Naive B cell (primary cell): ENCODE results near the gene LIMS3. TPM values are rescaled to one million over a fixed set of nuclear protein-coding genes. Genes with fewer than 3 reads are reported as not detected.
"Not testable (repeated sequence)": the region's sequence is repeated elsewhere in the genome, so short reads cannot be mapped to it uniquely, and the experiment has no call there.

Source experiments
- ATAC-seq, 2 donors: fragments of 150-1000 bp; cut with Tn5 transposase; 2 replicates each; pipeline ENCODE4 v1.10.0; 2021; ENCODE audit warnings: low read depth in 2 of 2, mild to moderate bottlenecking in 2 of 2, moderate library complexity in 2 of 2
- DNase-seq: peaks from one replicate; pipeline ENCODE4 v3.0.0; 2022
- H3K27ac Mint-ChIP-seq, 6 donors: one replicate each; pipeline ENCODE4 v1.8.0; 2020 to 2022; ENCODE audit warnings: mild to moderate bottlenecking in 6 of 6, mixed read lengths in 6 of 6, moderate library complexity in 5 of 6, inconsistent platforms in 2 of 6
- H3K27me3 Mint-ChIP-seq, 3 donors: one replicate each; pipeline ENCODE4 v1.8.0; 2021 to 2022; ENCODE audit warnings: mixed read lengths in 3 of 3, mild to moderate bottlenecking in 1 of 3
- H3K36me3 Mint-ChIP-seq, 2 donors: one replicate each; pipeline ENCODE4 v1.8.0; 2020 to 2022; ENCODE audit warnings: mixed read lengths in 2 of 2, inconsistent platforms in 1 of 2, mild to moderate bottlenecking in 1 of 2
- H3K4me1 Mint-ChIP-seq, 3 donors: one replicate each; pipeline ENCODE4 v1.8.0; 2020 to 2022; ENCODE audit warnings: mixed read lengths in 3 of 3, inconsistent platforms in 1 of 3, mild to moderate bottlenecking in 1 of 3, moderate library complexity in 1 of 3
- H3K4me3 Mint-ChIP-seq, 8 donors: one replicate each; pipeline ENCODE4 v1.8.0; 2020 to 2022; ENCODE audit warnings: mild to moderate bottlenecking in 8 of 8, mixed read lengths in 8 of 8, moderate library complexity in 8 of 8, inconsistent platforms in 2 of 8
- H3K9me3 Mint-ChIP-seq, 7 donors: one replicate each; pipeline ENCODE4 v1.8.0; 2020 to 2022; ENCODE audit warnings: mixed read lengths in 7 of 7, mild to moderate bottlenecking in 5 of 7, inconsistent platforms in 2 of 7, moderate library complexity in 1 of 7
- polyA plus RNA-seq, 6 donors: library from polyadenylated mRNA; unstranded; fragments of 300-500 nt; fragmentation: Illumina TruSeq; gene quantifications; one replicate each; pipeline ENCODE4 v1.2.3, GENCODE V29; 2021; ENCODE audit warnings: low read depth in 6 of 6

Gene LIMS3
- polyA plus RNA-seq, 6 donors from 2014 or later = 0.27 to 1.3 (median 0.73) TPM; not detected in 2

DNA sequence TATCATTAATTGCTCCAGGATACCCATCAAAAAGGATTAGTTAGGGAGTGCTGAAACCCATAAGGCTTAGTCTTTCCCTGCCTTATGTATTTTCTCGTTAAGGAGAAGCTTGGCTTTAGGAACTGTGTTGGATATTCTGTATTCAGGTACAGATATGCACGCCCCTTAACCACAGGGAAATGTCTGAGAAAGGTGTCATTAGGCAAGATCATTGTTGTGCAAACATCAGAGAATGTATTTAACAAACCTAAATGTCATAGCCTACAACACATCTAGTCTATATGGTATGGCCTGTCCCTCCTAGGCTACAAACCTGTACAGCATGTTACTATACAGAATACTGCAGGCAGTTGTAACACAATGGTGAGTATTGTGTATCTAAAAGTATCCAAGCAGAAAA is 10.1 kb downstream of the LIMS3 start:
- H3K9me3 Mint-ChIP-seq, H3K27ac Mint-ChIP-seq, H3K27me3 Mint-ChIP-seq, H3K4me3 Mint-ChIP-seq, ATAC-seq, H3K4me1 Mint-ChIP-seq, H3K36me3 Mint-ChIP-seq, DNase-seq: not testable (repeated sequence)

DNA sequence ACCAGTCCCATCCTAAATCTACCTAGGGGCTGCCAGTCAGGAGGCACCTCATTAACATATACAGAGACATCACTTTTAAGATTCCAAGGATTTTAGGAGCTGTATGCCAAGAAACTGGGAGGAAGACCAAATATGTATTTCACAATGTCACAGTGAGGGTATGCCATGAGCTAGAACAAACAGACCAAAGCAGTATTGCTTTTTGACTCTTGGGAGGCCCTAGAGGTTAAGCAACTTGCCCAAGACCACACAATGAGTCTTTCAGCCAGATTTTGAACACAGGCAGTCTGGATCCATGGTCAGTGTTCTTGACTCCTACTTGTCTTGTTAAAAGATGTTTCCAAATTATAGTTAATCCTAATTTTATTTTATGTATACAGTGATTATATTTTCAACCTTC is 12.3 kb downstream of the LIMS3 start:
- not testable (repeated sequence) for H3K36me3 Mint-ChIP-seq, H3K9me3 Mint-ChIP-seq, ATAC-seq, H3K27ac Mint-ChIP-seq, DNase-seq, H3K27me3 Mint-ChIP-seq, H3K4me3 Mint-ChIP-seq, H3K4me1 Mint-ChIP-seq

DNA sequence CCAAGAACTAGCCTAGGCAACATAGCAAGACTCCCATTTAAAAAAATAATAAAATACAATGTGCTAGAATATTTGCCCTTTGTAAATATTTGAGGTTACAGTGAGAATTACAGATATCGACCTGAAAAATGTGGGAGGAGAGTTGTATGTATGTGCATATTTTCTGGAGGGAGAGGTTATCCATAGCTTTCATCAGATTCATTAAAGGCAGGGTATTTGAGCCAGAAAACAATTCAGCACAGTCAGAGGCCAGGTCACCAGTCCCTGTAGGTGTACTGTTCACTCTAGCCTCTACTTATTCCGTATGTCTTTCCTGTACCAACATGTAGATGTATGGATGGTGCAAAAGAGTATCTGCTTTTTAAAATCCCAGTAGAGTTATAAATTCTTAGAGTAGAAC is 15.4 kb downstream of the LIMS3 start:
- H3K27me3 Mint-ChIP-seq = not testable (repeated sequence)

DNA sequence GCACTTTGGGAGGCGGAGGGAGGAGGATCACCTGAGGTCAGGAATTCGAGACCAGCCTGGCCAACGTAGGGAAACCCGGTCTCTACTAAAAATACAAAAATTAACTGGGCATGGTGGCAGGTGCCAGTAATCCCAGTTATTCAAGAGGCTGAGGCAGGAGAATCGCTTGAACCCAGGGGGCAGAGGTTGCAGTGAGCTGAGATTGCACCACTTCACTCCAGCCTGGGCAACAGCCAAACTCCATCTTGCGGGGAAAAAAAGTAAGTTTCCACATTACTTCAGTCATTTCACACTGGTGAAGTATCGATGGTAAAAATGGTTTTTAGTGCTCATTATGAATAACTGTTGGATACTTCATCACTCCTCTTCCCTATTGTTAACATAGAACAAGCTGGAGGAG is 16.1 kb downstream of the LIMS3 start:
- not testable (repeated sequence) for H3K27me3 Mint-ChIP-seq, DNase-seq, H3K27ac Mint-ChIP-seq, H3K9me3 Mint-ChIP-seq, ATAC-seq, H3K4me3 Mint-ChIP-seq, H3K36me3 Mint-ChIP-seq, H3K4me1 Mint-ChIP-seq

More for the DNA sequence above, 15.4 kb downstream of the LIMS3 start:
- not testable (repeated sequence) for H3K4me3 Mint-ChIP-seq, H3K27ac Mint-ChIP-seq, DNase-seq, H3K36me3 Mint-ChIP-seq, H3K9me3 Mint-ChIP-seq, H3K4me1 Mint-ChIP-seq, ATAC-seq

DNA sequence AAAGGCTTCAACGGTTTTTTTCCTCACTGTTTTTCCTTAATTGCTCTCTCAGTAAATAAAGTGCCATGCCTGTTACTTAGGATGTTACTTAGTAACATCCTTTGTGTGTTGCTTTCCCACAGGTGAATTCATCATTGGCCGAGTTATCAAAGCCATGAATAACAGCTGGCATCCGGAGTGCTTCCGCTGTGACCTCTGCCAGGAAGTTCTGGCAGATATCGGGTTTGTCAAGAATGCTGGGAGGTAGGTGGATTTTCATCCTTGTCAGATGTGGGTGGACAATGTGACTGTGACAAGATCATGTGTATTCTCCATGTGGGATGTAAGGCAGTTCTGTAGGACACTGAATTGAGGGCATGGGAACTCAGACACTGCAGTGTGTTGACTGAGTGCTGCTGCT is 17.3 kb downstream of the LIMS3 start:
- H3K36me3 Mint-ChIP-seq, H3K4me3 Mint-ChIP-seq, H3K9me3 Mint-ChIP-seq, H3K27ac Mint-ChIP-seq, H3K4me1 Mint-ChIP-seq, DNase-seq, H3K27me3 Mint-ChIP-seq, ATAC-seq: not testable (repeated sequence)

DNA sequence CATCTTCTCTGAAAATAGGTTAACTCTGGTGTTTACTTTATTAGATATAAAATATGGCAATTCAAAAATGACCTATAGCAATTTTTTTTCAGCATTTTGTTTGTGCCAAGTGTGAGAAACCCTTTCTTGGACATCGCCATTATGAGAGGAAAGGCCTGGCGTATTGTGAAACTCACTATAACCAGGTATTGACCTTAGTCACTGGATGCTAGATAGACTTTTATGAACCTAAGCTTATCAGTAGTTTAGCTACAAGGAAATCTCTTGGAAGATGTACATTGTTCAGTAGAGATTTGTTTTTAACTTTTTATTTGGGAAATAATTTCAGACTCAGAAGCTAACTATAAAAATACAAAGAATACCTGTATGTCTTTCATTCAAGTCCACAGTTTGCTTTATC is 21.7 kb downstream of the LIMS3 start:
- H3K4me3 Mint-ChIP-seq, H3K27ac Mint-ChIP-seq, H3K9me3 Mint-ChIP-seq: not testable (repeated sequence)

DNA sequence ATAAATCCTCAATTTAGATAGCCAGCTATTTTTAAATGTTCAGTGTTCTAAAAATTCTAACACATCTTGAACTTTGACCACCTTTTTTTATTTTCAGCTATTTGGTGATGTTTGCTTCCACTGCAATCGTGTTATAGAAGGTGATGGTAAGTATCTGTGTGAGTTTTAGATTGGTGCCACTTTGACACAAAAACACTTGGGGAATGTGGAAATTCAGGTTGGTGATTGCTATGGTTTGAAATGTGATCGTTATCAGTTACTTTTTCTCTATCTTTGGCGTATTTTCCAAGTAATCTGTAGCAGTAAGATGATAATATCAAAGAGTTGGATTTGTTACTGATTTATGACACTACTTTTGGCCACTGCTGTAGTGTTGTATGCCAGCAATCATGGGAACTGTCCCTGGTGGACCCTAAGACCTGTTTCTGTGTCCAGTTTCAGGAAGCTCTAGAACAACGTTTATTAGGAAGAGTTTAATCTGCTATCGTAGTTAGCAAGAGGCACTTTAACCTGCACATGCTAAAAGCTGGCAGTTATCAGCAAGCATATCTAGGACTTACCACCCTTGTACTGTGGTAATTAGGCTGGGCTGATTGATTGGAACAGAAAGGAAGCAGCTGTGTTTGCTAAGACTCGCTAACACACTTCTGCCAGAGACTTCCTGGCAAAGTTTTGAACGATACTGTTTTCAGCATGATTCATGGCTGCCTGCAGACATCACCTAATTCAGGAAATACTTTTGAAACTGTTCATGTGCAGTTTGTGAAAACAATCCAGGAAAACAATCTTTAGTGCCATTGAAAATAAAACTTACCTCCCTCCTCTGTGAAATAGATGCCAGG is 23.3 kb downstream of the LIMS3 start:
- not testable (repeated sequence) for H3K27me3 Mint-ChIP-seq, DNase-seq, ATAC-seq, H3K36me3 Mint-ChIP-seq, H3K4me1 Mint-ChIP-seq, H3K4me3 Mint-ChIP-seq, H3K9me3 Mint-ChIP-seq, H3K27ac Mint-ChIP-seq

More for the DNA sequence above, 21.7 kb downstream of the LIMS3 start:
- ATAC-seq, DNase-seq, H3K36me3 Mint-ChIP-seq, H3K4me1 Mint-ChIP-seq, H3K27me3 Mint-ChIP-seq: not testable (repeated sequence)

DNA sequence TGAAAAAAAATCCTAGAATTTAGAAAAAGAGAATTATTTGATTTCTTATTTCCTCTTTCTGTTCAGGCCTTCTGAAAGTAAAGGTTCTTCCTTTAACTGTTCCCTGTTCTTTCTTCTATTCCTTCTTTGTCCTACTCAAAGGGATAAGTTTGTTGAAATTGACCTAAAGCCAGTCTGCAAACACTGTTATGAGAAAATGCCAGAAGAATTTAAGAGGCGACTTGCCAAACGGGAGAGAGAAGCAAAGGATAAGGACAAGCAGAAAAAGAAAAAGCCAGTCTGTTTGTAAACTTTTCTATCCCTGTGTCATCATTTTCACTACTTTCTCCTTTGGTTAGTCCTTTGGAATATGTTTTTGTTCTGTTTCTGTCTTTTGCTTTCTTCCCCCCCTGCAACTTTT is 26.0 kb downstream of the LIMS3 start:
- not testable (repeated sequence) for H3K4me3 Mint-ChIP-seq, ATAC-seq, H3K27ac Mint-ChIP-seq, H3K27me3 Mint-ChIP-seq, H3K9me3 Mint-ChIP-seq, DNase-seq, H3K36me3 Mint-ChIP-seq, H3K4me1 Mint-ChIP-seq

DNA sequence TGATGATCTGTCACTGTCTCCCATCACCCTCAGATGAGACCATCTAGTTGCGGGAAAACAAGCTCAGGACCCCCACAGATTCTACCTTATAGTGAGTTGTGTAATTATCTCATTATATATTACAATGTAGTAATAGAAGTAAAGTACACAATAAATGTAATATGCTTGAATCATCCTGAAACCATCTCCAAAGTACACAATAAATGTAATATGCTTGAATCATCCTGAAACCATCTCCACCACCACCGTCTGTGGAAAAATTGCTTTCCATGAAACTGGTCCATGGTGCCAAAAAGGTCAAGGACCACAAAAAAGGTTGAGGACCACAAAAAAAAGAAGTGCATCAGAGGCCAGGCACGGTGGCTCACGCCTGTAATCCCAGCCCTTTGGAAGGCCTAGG is 29.3 kb downstream of the LIMS3 start:
- not testable (repeated sequence) for H3K36me3 Mint-ChIP-seq, DNase-seq, H3K4me3 Mint-ChIP-seq, H3K27me3 Mint-ChIP-seq, ATAC-seq, H3K27ac Mint-ChIP-seq, H3K9me3 Mint-ChIP-seq, H3K4me1 Mint-ChIP-seq

DNA sequence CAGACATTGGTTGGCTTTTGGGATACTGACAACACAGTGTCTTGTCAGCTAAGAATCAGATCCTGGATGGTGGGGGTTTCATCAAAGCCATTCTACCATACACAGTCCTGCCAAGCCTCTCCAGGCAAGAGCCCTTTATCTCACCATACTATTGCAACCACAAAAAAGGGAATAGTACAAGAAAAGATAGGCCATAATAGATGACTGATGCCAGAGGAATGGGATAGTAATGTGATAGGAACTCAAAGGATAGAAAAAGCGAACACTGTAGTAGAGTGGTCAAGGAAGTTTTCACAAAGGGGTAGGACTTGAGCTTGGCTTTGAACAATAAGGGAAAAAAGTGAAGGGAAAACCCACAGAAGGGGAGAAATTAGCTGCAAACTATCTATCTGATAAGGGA is 30.7 kb downstream of the LIMS3 start:
- not testable (repeated sequence) for ATAC-seq, H3K9me3 Mint-ChIP-seq, H3K36me3 Mint-ChIP-seq, DNase-seq, H3K4me1 Mint-ChIP-seq, H3K4me3 Mint-ChIP-seq, H3K27ac Mint-ChIP-seq, H3K27me3 Mint-ChIP-seq

DNA sequence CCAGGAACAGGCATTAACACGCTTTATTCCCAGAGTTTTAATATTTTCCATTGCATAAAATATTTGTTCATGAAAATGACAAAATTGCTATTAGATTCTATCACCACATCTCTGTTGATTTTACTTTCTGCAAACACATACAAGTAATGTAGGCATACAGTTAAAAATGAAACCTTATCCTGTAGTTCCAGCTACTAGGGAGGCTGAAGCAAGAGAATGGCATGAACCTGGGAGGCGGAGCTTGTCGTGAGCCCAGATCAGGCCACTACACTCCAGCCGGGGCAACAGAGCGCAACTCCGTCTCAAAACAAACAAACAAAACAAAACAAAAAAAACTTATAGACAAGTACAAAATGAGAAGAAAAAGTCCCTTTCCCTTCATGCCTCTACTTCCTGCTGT is 38.0 kb downstream of the LIMS3 start:
- not testable (repeated sequence) for ATAC-seq, DNase-seq, H3K27me3 Mint-ChIP-seq, H3K9me3 Mint-ChIP-seq, H3K4me1 Mint-ChIP-seq, H3K4me3 Mint-ChIP-seq, H3K27ac Mint-ChIP-seq, H3K36me3 Mint-ChIP-seq

DNA sequence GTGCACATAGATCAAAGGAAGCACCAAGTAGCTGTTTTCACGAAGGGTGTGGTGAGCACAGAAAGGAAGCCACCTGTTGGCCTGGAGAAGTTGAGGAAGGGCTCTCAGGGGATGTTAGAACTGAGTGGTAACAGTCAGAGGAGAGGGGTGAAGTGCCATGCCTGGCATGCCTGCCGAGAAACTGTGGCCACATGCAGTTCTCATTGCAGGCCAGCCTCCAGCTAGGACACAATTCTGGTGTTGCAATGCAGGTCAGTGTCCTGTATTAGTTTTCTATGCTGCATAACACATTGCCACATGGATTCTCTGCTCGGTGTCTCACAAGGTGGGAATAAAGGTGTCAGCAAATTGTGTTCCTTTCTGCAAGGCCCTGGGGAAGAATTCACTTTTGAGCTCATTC is 46.9 kb downstream of the LIMS3 start:
- not testable (repeated sequence) for H3K27me3 Mint-ChIP-seq, ATAC-seq, H3K9me3 Mint-ChIP-seq, H3K4me1 Mint-ChIP-seq, H3K4me3 Mint-ChIP-seq, DNase-seq, H3K27ac Mint-ChIP-seq, H3K36me3 Mint-ChIP-seq

DNA sequence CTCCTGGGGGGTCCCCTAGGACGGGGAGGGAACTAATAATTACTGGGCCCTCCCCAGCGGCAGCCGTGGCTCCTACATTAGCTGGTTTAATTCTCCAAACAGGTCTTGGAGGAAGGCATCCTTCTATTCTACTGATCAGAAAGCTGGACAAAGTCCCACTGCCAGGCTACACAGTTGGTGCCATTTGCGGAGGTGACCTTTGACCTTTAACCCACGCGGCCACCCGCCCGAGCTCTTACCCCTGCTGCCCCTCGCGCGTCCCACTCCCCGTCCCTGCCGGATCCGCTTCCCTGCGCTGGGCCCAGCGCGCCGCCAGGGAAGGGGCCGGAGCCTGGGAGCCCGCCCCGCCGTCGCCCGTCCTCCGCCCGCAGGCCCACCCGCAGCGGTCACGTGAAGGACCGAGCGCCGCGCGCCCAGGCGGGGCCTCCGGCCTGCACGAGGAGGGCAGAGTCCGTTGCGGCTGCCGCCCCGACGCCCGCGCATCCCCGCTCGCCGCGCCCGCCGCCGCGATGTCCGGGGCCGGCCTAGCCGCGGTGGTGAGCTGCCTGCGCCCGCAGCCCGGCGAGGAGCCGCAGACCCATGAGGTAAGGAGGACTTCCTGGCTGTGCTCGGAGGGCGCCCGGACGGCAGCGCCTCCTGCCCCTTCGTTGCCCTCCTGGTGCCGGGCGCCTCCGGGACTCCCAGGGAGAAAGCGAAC is 48.9 kb downstream of the LIMS3 start:
- H3K4me1 Mint-ChIP-seq, H3K9me3 Mint-ChIP-seq, H3K36me3 Mint-ChIP-seq, H3K4me3 Mint-ChIP-seq, ATAC-seq, H3K27ac Mint-ChIP-seq, DNase-seq, H3K27me3 Mint-ChIP-seq: not testable (repeated sequence)

DNA sequence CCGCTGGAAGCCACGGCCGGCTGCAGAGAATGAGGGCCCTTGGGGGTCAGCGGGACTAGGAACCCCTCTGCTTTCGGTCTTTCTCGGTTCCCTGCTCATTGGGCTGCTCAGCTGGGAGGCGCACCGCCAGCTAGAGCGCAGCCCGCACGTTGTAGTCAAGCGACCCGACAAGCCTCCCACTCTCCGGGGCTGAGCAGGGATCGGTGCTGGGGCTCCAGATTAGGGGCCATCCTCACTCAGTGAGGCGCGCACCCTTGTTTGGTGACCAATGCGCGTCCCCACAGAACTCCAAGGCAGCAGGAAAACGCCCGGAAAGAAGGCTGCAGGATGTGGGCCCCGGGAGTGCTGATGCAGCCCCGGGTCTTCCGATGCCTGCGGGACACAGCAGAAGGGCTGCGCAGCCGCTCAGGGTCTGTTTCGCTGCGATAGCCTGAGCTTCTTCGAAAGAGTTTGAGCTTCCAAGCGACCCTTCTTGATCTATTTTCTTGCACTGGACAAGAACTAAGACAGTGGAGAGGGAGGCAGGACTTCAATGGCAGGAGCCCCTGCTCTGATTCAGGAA is 49.6 kb downstream of the LIMS3 start:
- not testable (repeated sequence) for H3K9me3 Mint-ChIP-seq, H3K36me3 Mint-ChIP-seq, H3K27me3 Mint-ChIP-seq, H3K4me1 Mint-ChIP-seq, H3K27ac Mint-ChIP-seq, ATAC-seq, H3K4me3 Mint-ChIP-seq, DNase-seq
